Activated CD4-positive, alpha-beta memory T cell treated with anti-CD3 and anti-CD28 coated beads, Interleukin-2, amount 10 ng/mL, durations not matched to agents 7 days and 5 days (primary cell): ENCODE data around the gene RAB27A. TPM values are rescaled to one million over a fixed set of nuclear protein-coding genes. Genes with fewer than 3 reads are reported as not detected.

Experiments used
- CTCF ChIA-PET: fragments of 350-600 bp; sonication (Branson Sonifier 250); formaldehyde crosslinking; loops from one replicate; lab custom pipeline; 2021; ENCODE audit warnings: antibody characterized with exemption, inconsistent platforms; lab: Charles Lee
- POLR2A ChIA-PET: fragments of 350-600 bp; sonication (Branson Sonifier 250); formaldehyde crosslinking; loops from one replicate; lab custom pipeline; 2021; ENCODE audit warnings: antibody characterized with exemption; lab: Charles Lee
- DNase-seq: peaks from one replicate; pipeline ENCODE4 v3.0.0-alpha.2; 2020
- H3K27ac Mint-ChIP-seq: one replicate; pipeline ENCODE4 v1.8.0; 2021; ENCODE audit warnings: mild to moderate bottlenecking, mixed read lengths
- H3K27me3 Mint-ChIP-seq: one replicate; pipeline ENCODE4 v1.8.0; 2021; ENCODE audit warnings: mixed read lengths
- H3K36me3 Mint-ChIP-seq: one replicate; pipeline ENCODE4 v1.8.0; 2021; ENCODE audit warnings: low read depth, mixed read lengths
- H3K4me1 Mint-ChIP-seq: one replicate; pipeline ENCODE4 v1.8.0; 2021; ENCODE audit warnings: mixed read lengths
- H3K4me3 Mint-ChIP-seq: one replicate; pipeline ENCODE4 v1.8.0; 2021; ENCODE audit warnings: mild to moderate bottlenecking, mixed read lengths
- H3K9me3 Mint-ChIP-seq: one replicate; pipeline ENCODE4 v1.8.0; 2021; ENCODE audit warnings: mixed read lengths
- total RNA-seq, 2 experiments: library from RNA; stranded (reverse); gene quantifications; one replicate each; pipeline ENCODE4 v1.2.3, GENCODE V29; 2021

The RAB27A gene
- total RNA-seq, 2 experiments from 2014 or later: 99.0 to 99.9 TPM

DNA sequence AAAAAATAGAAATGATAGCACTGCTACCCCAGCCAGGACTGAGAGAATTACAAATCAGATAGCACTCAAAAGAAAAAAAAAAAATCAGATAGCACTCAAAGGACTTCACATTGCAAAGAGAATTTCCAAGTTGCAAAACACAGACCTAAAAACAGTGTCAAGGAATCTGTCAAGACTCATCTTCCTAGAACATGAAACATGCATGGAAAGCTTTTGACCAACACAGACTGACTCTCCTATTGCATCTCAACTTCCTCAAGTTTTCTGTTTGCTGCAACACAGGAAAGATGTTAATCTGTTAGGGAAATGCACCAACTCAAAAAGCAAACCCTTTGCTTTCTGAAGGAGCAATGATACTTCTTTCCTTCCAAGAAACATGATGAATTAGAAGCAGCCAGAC lies 42.3 kb downstream of the RAB27A start:
- no peak overlapping the region for H3K4me3 Mint-ChIP-seq
- ChIA-PET POLR2A (interaction anchor here (1.3 to 2.0 kb wide), 4 partner anchors 10 to 35 kb away, joined by 4 to 6 read pairs (median 6); no protein-coding TSS in a partner anchor), CTCF (interaction anchor here (1.5 kb wide), 1 partner anchor 13 kb away, joined by 3 read pairs; no protein-coding TSS in a partner anchor)
- H3K27ac Mint-ChIP-seq: peak overlapping the region; percentile 54
- H3K27me3 Mint-ChIP-seq: no peaks in the 10 kb centered on the region
- H3K9me3 Mint-ChIP-seq: no peaks in the 10 kb centered on the region
- no peak for DNase-seq
- H3K4me1 Mint-ChIP-seq: peaks cover 80% of the 10 kb centered on the region
- peaks cover 58% of the 10 kb centered on the region for H3K36me3 Mint-ChIP-seq

DNA sequence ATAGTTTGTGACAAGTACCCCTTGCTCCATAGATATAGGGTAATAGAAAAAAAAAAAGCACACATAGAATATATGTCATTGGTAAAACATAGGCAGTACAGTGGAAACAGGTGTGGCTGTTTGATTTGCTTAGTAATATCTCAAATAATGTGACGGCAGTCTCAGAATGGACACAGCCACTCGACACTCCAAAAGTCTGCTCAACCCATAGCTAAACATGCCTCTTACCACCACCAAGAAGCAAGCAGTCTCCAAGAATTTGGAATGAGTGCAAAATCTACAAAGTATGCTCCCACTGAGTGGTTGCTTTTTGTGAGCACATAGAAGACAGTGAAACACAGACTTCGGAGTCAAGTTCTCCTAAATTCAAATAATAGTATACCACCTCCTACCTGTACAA lies 43.0 kb downstream of the RAB27A start:
- H3K9me3 Mint-ChIP-seq: no peaks in the 10 kb centered on the region
- H3K4me3 Mint-ChIP-seq: no peak overlapping the region
- H3K27ac Mint-ChIP-seq: no peak overlapping the region
- POLR2A ChIA-PET: interaction anchor here (1.3 to 1.7 kb wide), 3 partner anchors 11 to 35 kb away, joined by 4 to 6 read pairs (median 5); no protein-coding TSS in a partner anchor
- no peaks in the 10 kb centered on the region for H3K27me3 Mint-ChIP-seq
- H3K4me1 Mint-ChIP-seq: peaks cover 80% of the 10 kb centered on the region
- peaks cover 54% of the 10 kb centered on the region for H3K36me3 Mint-ChIP-seq
- CTCF ChIA-PET: interaction anchor here (0.6 to 1.5 kb wide), 2 partner anchors 14 to 70 kb away, joined by 3 read pairs; no protein-coding TSS in a partner anchor
- no peak for DNase-seq

DNA sequence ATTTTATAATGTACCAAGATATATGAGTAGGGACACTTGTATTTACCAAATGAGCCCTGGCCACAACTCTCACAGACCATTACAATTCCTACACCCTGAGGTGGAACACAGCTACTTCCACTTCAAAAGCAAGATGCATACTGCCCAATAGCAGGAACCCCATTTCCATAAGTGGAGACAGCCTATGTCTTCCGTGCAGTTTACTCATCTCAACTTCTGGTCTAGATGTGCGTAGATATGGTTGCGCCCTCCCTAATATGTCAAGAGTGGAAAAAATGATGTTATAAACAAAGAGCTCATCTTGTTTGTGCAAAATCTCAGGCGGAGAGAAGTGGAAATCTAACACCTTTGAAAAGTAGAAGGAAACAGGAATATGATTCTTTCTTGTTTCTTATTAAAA lies 44.6 kb downstream of the RAB27A start:
- Mint-ChIP-seq H3K9me3 (no peaks in the 10 kb centered on the region), H3K36me3 (peaks cover 46% of the 10 kb centered on the region), H3K4me1 (peaks cover 78% of the 10 kb centered on the region), H3K27me3 (no peaks in the 10 kb centered on the region), H3K27ac (peak overlapping the region; percentile 12), H3K4me3 (no peak overlapping the region)
- no peak for DNase-seq
- ChIA-PET CTCF (interaction anchor here (0.6 to 1.0 kb wide), 2 partner anchors 28 to 37 kb away, joined by 3 read pairs; no protein-coding TSS in a partner anchor), POLR2A (interaction anchor here (0.9 to 1.4 kb wide), 3 partner anchors 22 to 74 kb away, joined by 3 to 4 read pairs (median 3); partner anchors contain the start of genes PIGB and PIGBOS1)

DNA sequence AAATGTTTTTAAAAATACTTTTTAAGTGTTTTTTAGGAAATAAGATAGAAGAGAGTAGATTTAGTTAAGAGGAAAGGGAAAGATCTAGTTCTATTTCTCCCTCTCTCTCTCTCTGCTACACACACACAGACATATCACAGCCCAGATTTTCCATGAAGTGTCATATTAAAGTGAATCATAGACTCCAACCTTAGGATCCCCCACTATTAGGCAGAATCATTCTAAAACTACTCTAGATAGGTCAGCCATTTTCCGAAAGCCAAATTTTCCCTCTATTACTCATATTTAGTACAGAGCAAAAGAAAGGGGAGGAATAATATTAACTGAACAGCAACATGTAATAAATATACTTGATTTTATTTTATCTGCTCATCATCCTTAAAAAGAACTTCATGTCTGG lies 47.7 kb downstream of the RAB27A start:
- H3K9me3 Mint-ChIP-seq: no peaks in the 10 kb centered on the region
- H3K4me3 Mint-ChIP-seq: no peak overlapping the region
- ChIA-PET CTCF (no interaction called here), POLR2A (interaction anchor here (1.7 kb wide), 1 partner anchor 20 kb away, joined by 5 read pairs; no protein-coding TSS in a partner anchor)
- peaks cover 82% of the 10 kb centered on the region for H3K4me1 Mint-ChIP-seq
- no peak for DNase-seq
- H3K27ac Mint-ChIP-seq: peak overlapping the region; percentile 16
- H3K27me3 Mint-ChIP-seq: no peaks in the 10 kb centered on the region
- peaks cover 48% of the 10 kb centered on the region for H3K36me3 Mint-ChIP-seq

DNA sequence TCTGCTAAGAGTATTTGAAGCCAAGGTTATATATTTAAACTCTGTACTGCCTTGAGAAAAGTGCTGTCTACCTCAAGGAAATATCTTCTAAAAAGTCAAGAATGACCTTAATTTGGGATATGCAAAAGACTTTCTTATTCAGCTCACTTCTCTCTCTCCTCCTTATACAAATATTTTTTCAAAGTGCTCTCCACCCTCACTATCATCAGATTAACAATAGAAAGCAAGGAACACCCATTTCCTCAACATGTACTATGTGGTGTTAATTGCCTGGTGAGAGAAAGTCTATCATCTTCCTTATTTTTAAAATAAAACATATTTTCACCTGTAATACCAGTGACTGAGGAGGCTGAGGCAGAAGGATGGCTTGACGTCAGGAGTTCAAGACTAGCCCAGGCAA lies 48.4 kb downstream of the RAB27A start:
- DNase-seq: no peak
- no peaks in the 10 kb centered on the region for H3K9me3 Mint-ChIP-seq
- ChIA-PET CTCF (no interaction called here), POLR2A (no interaction called here)
- H3K27ac Mint-ChIP-seq: peak overlapping the region; percentile 8
- H3K4me1 Mint-ChIP-seq: peaks cover 81% of the 10 kb centered on the region
- H3K36me3 Mint-ChIP-seq: peaks cover 47% of the 10 kb centered on the region
- no peaks in the 10 kb centered on the region for H3K27me3 Mint-ChIP-seq
- no peak overlapping the region for H3K4me3 Mint-ChIP-seq

DNA sequence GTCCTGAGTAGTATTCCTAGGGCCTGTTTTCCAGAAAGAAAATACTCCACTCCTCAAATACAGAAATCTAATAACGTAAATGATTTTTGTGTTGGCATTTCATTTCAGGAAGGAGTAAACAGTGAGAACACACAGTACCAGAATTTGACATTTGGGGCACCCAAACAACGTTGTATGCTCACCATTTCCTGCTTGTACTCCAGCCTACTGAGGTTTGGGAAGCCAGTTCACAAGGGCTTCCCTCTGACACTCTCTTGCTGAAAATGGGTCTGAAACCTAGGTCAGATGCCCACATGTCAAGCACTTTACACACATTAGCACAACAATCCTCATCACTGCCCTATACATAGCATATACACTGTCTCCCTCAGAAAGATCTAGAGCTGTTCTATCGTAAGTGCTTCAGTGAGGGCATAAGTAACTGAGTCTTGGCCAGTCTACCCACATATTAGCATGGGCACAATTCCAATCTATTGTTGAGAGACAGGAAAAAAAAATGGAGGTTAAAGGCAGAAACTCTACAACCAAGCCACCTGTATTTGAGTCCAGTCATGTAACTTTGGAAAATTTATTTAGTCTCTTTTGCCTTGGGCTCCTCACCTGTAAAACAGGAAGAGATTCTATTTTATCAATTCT lies 49.4 kb downstream of the RAB27A start:
- no peaks in the 10 kb centered on the region for H3K27me3 Mint-ChIP-seq
- peaks cover 83% of the 10 kb centered on the region for H3K4me1 Mint-ChIP-seq
- peak overlapping the region; percentile 79 for H3K27ac Mint-ChIP-seq
- ChIA-PET CTCF (no interaction called here), POLR2A (interaction anchor here (1.7 kb wide), 1 partner anchor 79 kb away, joined by 5 read pairs; the partner anchor contains the start of genes PIGB and PIGBOS1)
- H3K4me3 Mint-ChIP-seq: no peak overlapping the region
- H3K9me3 Mint-ChIP-seq: no peaks in the 10 kb centered on the region
- peaks cover 48% of the 10 kb centered on the region for H3K36me3 Mint-ChIP-seq
- no peak for DNase-seq

DNA sequence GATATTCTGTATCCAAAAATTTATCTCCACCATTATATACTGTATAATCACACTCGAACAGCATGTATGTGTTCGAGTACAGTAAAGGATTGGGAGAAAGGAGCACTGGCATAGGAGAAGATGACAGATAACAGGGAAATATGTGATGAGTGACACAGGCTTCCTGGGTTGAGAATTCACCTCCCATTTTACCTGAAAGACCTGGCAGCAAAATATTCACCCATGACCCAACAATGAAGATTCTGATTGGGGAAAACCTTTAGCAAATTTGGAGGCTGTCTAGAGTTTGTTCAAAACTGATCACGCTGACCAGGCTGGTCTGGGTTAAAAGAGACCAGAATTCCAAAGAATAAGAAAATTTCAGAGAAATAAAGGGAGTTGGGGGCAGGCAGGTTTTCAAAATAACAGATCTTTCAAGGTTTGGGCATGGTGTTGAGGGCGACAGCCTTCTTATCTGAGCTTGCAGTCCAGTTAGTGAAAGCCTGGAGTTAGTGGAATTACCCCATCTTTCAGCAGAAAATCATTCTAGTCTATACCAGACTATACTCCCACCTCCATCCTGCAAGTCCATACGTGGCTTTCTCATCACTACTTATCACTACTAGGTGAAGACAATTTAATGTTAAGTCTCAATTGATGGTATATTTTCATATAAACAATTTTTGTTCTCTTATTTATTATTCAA lies 50.0 kb downstream of the RAB27A start:
- Mint-ChIP-seq H3K4me1 (peaks cover 78% of the 10 kb centered on the region), H3K9me3 (no peaks in the 10 kb centered on the region), H3K27ac (no peak overlapping the region), H3K27me3 (no peaks in the 10 kb centered on the region), H3K36me3 (peaks cover 46% of the 10 kb centered on the region), H3K4me3 (no peak overlapping the region)
- CTCF ChIA-PET: interaction anchor here (1.2 kb wide), 1 partner anchor 22 kb away, joined by 4 read pairs; no protein-coding TSS in a partner anchor
- POLR2A ChIA-PET: interaction anchor here (1.7 to 2.3 kb wide), 3 partner anchors 18 to 79 kb away, joined by 5 to 9 read pairs (median 5); partner anchors contain the start of genes PIGB and PIGBOS1
- no peak for DNase-seq

DNA sequence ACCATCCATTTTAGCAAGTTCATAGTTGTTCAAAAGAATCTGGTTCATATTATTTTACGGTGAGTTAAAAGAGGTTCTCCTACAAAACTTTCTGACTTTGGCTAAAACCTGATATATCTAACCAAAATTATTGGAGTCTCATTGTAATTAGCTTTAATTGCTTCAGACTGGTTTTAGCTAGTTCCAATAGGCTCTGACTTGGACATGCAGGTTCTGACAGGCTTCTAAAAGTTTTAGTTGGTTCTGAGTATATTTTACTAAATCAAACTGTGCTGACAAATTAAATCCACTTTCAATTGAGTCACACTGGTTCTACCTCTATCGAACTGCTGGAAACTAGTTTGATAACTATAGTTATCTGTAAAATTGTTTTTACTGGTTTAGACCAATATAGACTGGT lies 50.7 kb downstream of the RAB27A start:
- Mint-ChIP-seq H3K36me3 (peaks cover 50% of the 10 kb centered on the region), H3K27ac (peak overlapping the region; percentile 76), H3K27me3 (no peaks in the 10 kb centered on the region), H3K4me1 (peaks cover 79% of the 10 kb centered on the region), H3K9me3 (no peaks in the 10 kb centered on the region), H3K4me3 (no peak overlapping the region)
- CTCF ChIA-PET: interaction anchor here (1.2 kb wide), 1 partner anchor 21 kb away, joined by 4 read pairs; no protein-coding TSS in a partner anchor
- POLR2A ChIA-PET: interaction anchor here (1.1 to 2.3 kb wide), 3 partner anchors 17 to 39 kb away, joined by 3 to 9 read pairs (median 5); no protein-coding TSS in a partner anchor
- no peak for DNase-seq

DNA sequence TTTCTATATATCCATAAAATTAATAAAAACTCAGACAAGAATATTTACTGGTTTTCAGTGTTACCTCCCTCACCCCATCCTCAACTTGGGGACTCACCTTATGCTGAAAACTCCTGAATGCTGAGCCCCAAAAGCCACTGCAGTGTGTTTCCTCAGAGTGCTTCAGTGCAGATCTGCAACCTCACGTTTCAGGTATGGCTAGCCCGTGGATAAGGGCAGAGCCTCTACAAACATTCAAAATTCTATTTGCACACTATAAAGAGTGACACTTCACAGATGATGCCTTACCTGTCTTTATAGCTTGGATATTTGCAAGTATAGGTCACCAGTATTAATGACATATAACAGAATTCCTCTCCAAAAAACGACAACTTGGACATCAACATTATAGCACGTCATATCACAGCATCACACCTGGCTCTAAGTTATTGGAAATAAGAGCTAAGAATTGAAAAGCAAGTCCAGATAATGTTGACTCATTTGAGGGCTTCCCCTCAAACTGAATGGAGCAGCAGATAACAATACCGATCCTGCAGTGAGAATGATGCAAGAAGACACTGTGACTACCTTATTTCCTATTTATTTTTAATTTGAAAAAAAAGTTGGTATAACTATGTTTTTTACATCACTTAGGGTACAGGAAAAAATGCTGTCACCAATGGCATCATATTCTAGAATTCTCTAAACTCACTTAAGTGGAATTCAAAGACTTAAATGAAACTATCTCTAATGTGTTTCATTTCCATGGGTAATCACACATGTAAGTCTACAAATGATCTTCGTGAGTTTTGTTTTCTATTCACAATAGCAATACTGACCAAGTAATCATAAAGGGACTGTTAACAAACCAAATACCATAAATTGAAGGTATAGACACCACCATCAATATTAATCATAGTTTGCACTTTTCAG lies 52.1 kb downstream of the RAB27A start:
- no peak for DNase-seq
- no peaks in the 10 kb centered on the region for H3K27me3 Mint-ChIP-seq
- peak overlapping the region; percentile 33 for H3K4me3 Mint-ChIP-seq
- H3K27ac Mint-ChIP-seq: peak overlapping the region; percentile 76
- H3K36me3 Mint-ChIP-seq: peaks cover 54% of the 10 kb centered on the region
- ChIA-PET POLR2A (interaction anchor here (0.9 to 2.3 kb wide), 5 partner anchors 16 to 45 kb away, joined by 3 to 9 read pairs (median 5); no protein-coding TSS in a partner anchor), CTCF (interaction anchor here (0.6 kb wide), 1 partner anchor 20 kb away, joined by 4 read pairs; no protein-coding TSS in a partner anchor)
- H3K4me1 Mint-ChIP-seq: peaks cover 66% of the 10 kb centered on the region
- no peaks in the 10 kb centered on the region for H3K9me3 Mint-ChIP-seq

DNA sequence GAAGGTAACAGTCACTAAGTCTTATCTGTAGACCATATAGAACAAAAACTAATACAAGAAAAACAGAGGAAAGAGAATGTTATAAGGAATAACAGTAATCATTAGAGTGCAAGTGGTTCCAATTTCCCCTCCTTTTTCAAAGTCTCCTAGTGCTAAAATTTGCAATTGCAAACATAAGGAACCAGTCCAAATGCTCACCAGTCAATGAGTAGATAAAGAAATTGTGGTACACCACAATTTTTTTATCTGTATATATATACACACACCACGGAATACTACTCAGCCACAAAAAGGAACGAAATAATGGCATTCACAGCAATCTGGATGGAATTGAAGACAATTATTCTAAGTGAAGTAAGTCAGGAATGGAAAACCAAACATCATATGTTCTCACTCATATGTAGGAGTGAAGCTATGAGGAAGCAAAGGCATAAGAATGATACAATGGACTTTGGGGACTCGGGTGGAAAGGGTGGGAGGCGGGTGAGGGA lies 54.0 kb downstream of the RAB27A start:
- POLR2A ChIA-PET: interaction anchor here (1.1 kb wide), 1 partner anchor 32 kb away, joined by 3 read pairs; no protein-coding TSS in a partner anchor
- no peaks in the 10 kb centered on the region for H3K9me3 Mint-ChIP-seq
- no peaks in the 10 kb centered on the region for H3K27me3 Mint-ChIP-seq
- CTCF ChIA-PET: no interaction called here
- H3K27ac Mint-ChIP-seq: no peak overlapping the region
- H3K36me3 Mint-ChIP-seq: peaks cover 67% of the 10 kb centered on the region
- DNase-seq: no peak
- H3K4me3 Mint-ChIP-seq: no peak overlapping the region
- H3K4me1 Mint-ChIP-seq: peaks cover 69% of the 10 kb centered on the region

DNA sequence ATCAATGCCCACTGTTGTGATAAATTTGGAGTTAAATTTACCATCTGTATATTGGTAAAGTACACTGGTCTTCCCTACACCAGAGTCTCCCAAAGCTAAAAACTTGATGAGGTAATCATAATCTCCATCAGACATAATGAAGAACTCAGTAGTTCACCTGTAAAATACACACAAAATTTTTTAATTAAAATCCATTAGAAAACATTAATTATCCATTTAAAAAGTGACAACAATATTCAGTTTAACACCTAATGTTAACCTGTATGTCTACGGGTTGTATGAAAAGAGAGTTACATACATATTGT lies 54.9 kb downstream of the RAB27A start:
- POLR2A ChIA-PET: no interaction called here
- CTCF ChIA-PET: no interaction called here
- Mint-ChIP-seq H3K27ac (no peak overlapping the region), H3K4me3 (no peak overlapping the region), H3K27me3 (no peaks in the 10 kb centered on the region), H3K4me1 (peaks cover 68% of the 10 kb centered on the region), H3K36me3 (peaks cover 66% of the 10 kb centered on the region), H3K9me3 (no peaks in the 10 kb centered on the region)
- no peak for DNase-seq
